Measurements from ENCODE around the gene IRGQ. TPM values are rescaled to one million over a fixed set of nuclear protein-coding genes. Genes with fewer than 3 reads are reported as not detected.
A peak's percentile ranks its signal among the peaks of the same experiment; 100 is the strongest.
"Not testable (repeated sequence)": the region's sequence is repeated elsewhere in the genome, so short reads cannot be mapped to it uniquely, and the experiment has no call there.

The IRGQ gene
- total RNA-seq, 1 donor from 2014 or later = 13.1 TPM

GRCh38 chr19:43638214-43638994 is 42.5 kb upstream of the IRGQ start:
- intact Hi-C loops (cut with micrococcal nuclease) = loop anchor here (5.0 kb wide), 1 partner anchor 41 kb away; the partner anchor contains the start of genes IRGQ and ZNF576
- Mint-ChIP-seq H3K36me3 (ENCODE audit: low read depth) (no peaks in the 10 kb centered on the region), H3K9me3 (no peaks in the 10 kb centered on the region), H3K27me3 (peaks cover 34% of the 10 kb centered on the region), H3K4me3 (peak overlapping the region; percentile 80), H3K27ac (no peak overlapping the region), H3K4me1 (peaks cover 23% of the 10 kb centered on the region)
- TF ChIP-seq CTCF (IDR thresholded peaks at IDR 0.05) = no peak
- POLR2A ChIA-PET = no interaction called here
- no peak for DNase-seq
- CTCF ChIA-PET = interaction anchor here (1.2 kb wide), 1 partner anchor 83 kb away, joined by 4 read pairs; no protein-coding TSS in a partner anchor
- peak; percentile 51 for ATAC-seq (ENCODE audit: low read depth)

GRCh38 chr19:43636121-43636683 is 40.3 kb upstream of the IRGQ start:
- Mint-ChIP-seq H3K4me1 (peaks cover 23% of the 10 kb centered on the region), H3K27me3 (peaks cover 30% of the 10 kb centered on the region), H3K36me3 (ENCODE audit: low read depth) (no peaks in the 10 kb centered on the region), H3K27ac (no peak overlapping the region), H3K9me3 (no peaks in the 10 kb centered on the region), H3K4me3 (no peak overlapping the region)
- POLR2A ChIA-PET = no interaction called here
- intact Hi-C loops (cut with micrococcal nuclease) = loop anchor here (5.0 kb wide), 1 partner anchor 39 kb away; the partner anchor contains the start of genes IRGQ and ZNF576
- DNase-seq = no peak
- TF ChIP-seq CTCF (IDR thresholded peaks at IDR 0.05) = no peak
- ATAC-seq (ENCODE audit: low read depth) = no peak
- CTCF ChIA-PET = no interaction called here

- H3K27ac Mint-ChIP-seq; DNase-seq; POLR2A ChIA-PET; CTCF ChIA-PET; H3K9me3 Mint-ChIP-seq; ATAC-seq (ENCODE audit: low read depth); H3K4me3 Mint-ChIP-seq; H3K36me3 Mint-ChIP-seq (ENCODE audit: low read depth): not testable (repeated sequence)
- Mint-ChIP-seq H3K4me1 (peaks cover 21% of the 10 kb centered on the region), H3K27me3 (peaks cover 26% of the 10 kb centered on the region)
- intact Hi-C loops (cut with micrococcal nuclease) = loop anchor here (5.0 kb wide), 1 partner anchor 38 kb away; the partner anchor contains the start of genes IRGQ and ZNF576
Observed at GRCh38 chr19:43635561-43635940, 39.6 kb upstream of the IRGQ start.

- ATAC-seq (ENCODE audit: low read depth) (no peak), DNase-seq (no peak)
- ChIA-PET POLR2A (interaction anchor here (1.8 kb wide), 1 partner anchor 15 kb away, joined by 7 read pairs; no protein-coding TSS in a partner anchor), CTCF (no interaction called here)
- Mint-ChIP-seq H3K27me3 (peaks cover 22% of the 10 kb centered on the region), H3K9me3 (no peaks in the 10 kb centered on the region), H3K4me1 (peaks cover 16% of the 10 kb centered on the region), H3K4me3 (no peak overlapping the region), H3K27ac (no peak overlapping the region), H3K36me3 (ENCODE audit: low read depth) (no peaks in the 10 kb centered on the region)
- TF ChIP-seq CTCF (IDR thresholded peaks at IDR 0.05) = no peak
- intact Hi-C loops (cut with micrococcal nuclease) = loop anchor here (5.0 kb wide), 2 partner anchors 32 to 38 kb away; partner anchors contain the start of genes IRGQ and ZNF576
Observed at GRCh38 chr19:43634872-43635560, 39.1 kb upstream of the IRGQ start.

- Mint-ChIP-seq H3K4me3 (no peak overlapping the region), H3K27ac (no peak overlapping the region), H3K36me3 (ENCODE audit: low read depth) (no peaks in the 10 kb centered on the region), H3K27me3 (peaks cover 21% of the 10 kb centered on the region), H3K9me3 (no peaks in the 10 kb centered on the region), H3K4me1 (peaks cover 14% of the 10 kb centered on the region)
- ChIA-PET CTCF (no interaction called here), POLR2A (interaction anchor here (1.8 kb wide), 1 partner anchor 14 kb away, joined by 7 read pairs; no protein-coding TSS in a partner anchor)
- no peak for DNase-seq
- no peak for TF ChIP-seq CTCF (IDR thresholded peaks at IDR 0.05)
- intact Hi-C loops (cut with micrococcal nuclease) = loop anchor here (5.0 kb wide), 1 partner anchor 33 kb away; no protein-coding TSS in a partner anchor
- ATAC-seq (ENCODE audit: low read depth) = no peak
Observed at GRCh38 chr19:43634506-43634871, 38.6 kb upstream of the IRGQ start.

Measured in activated B cell treated with CpG ODN at 0.5 μM for 24 hours (primary cell).